Body of pancreas (tissue), 4 donors: ENCODE results near the gene ST3GAL3. TPM values are rescaled to one million over a fixed set of nuclear protein-coding genes. Genes with fewer than 3 reads are reported as not detected.

Experiments
- ATAC-seq: fragments of 150-250 bp; one replicate; pipeline ENCODE4 v1.9.1; 2016
- DNase-seq, 4 donors: peaks; one replicate each; pipeline ENCODE4 v3.0.0-alpha.2; 2019
- H3K27ac ChIP-seq, 4 donors: fragments of 200-600 bp; sonication (generic); 1 replicate in 3 of 4; 2 replicates in 1 of 4; pipeline versions ENCODE4 v1.5.1 to v1.6.1; 2016 to 2019; ENCODE audit warnings: mild to moderate bottlenecking in 1 of 4, mixed read lengths in 1 of 4, moderate library complexity in 1 of 4
- H3K27me3 ChIP-seq, 2 donors: fragments of 200-600 bp; sonication (generic); one replicate each; pipeline ENCODE4 v1.6.0; 2016; ENCODE audit warnings: mild to moderate bottlenecking in 1 of 2
- H3K36me3 ChIP-seq, 2 donors: fragments of 200-600 bp; sonication (generic); replicated peaks in 1 of 2; 2 replicates each; pipeline ENCODE4 v1.5.1; 2016; ENCODE audit warnings: low read depth in 2 of 2; ENCODE audit not compliant: insufficient read depth in 1 of 2
- H3K4me1 ChIP-seq: fragments of 200-600 bp; sonication (generic); one replicate; pipeline ENCODE4 v1.6.0; 2016
- H3K4me3 ChIP-seq, 2 donors: fragments of 200-600 bp; sonication (generic); 1 replicate in 1 of 2; 2 replicates in 1 of 2; pipeline ENCODE4 v1.5.1; 2016 to 2019
- H3K9me3 ChIP-seq, 3 donors: fragments of 200-600 bp; sonication (generic); 1 replicate in 2 of 3; 2 replicates in 1 of 3; pipeline ENCODE4 v1.5.1; 2016
- CTCF ChIP-seq, 7 experiments: fragments of 450-650 bp in 4 of 7; fragments of 200-600 bp in 3 of 7; sonication (generic) in 3 of 7; IDR thresholded peaks; one replicate each; pipeline ENCODE4 v1.5.1; 2016 to 2019; ENCODE audit warnings: antibody characterized with exemption in 7 of 7
- POLR2A ChIP-seq, 3 donors: fragments of 450-650 bp; IDR thresholded peaks; one replicate each; pipeline ENCODE4 v1.6.1; 2016; ENCODE audit warnings: antibody characterized with exemption in 3 of 3, mild to moderate bottlenecking in 2 of 3
- WGBS, 2 donors: methylation state at CpG; one replicate each; pipeline ENCODE4 v1.1.5; 2017; 5-methylcytosine and 5-hydroxymethylcytosine counted together
- intact Hi-C: fragments of 100-400 bp; cut with DNase I; formaldehyde crosslinking; loops from one replicate; pipeline ENCODE4 v1.15.1; 2023
- total RNA-seq, 2 donors: library from RNA; depleted of rRNA; stranded (reverse); fragments of >200 nt; gene quantifications; one replicate each; pipeline ENCODE4 v1.1.0, GENCODE V29; 2016

The ST3GAL3 gene
- total RNA-seq, 2 donors from 2014 or later = 14.5 to 15.2 TPM

- 81 to 83% methylated on average over 1 to 4 of the region's 4 CpGs for WGBS, 2 donors
- peaks cover 31% of the 10 kb centered on the region for H3K4me1 ChIP-seq
- no peaks in the 10 kb centered on the region for H3K36me3 ChIP-seq
- DNase-seq = no peak
- H3K27ac ChIP-seq = no peak overlapping the region
- TF ChIP-seq POLR2A (IDR thresholded peaks at IDR 0.05) (no peak), CTCF (IDR thresholded peaks at IDR 0.05) (no peak)
- no peaks in the 10 kb centered on the region for H3K9me3 ChIP-seq
- intact Hi-C loops = loop anchor here (10.0 kb wide), 1 partner anchor 166 kb away; no protein-coding TSS in a partner anchor
- no peak for ATAC-seq
- H3K4me3 ChIP-seq = no peak overlapping the region
- H3K27me3 ChIP-seq = no peaks in the 10 kb centered on the region
Measured at GRCh38 chr1:43930949-43931275, 223.6 kb downstream of the ST3GAL3 start.

GRCh38 chr1:43931711-43932660, 224.7 kb downstream of the ST3GAL3 start:
- Histone ChIP-seq H3K36me3 (no peaks in the 10 kb centered on the region), H3K4me1 (peaks cover 39% of the 10 kb centered on the region), H3K27me3 (no peaks in the 10 kb centered on the region), H3K4me3 (no peak overlapping the region), H3K9me3 (no peaks in the 10 kb centered on the region), H3K27ac (no peak overlapping the region)
- 84 to 91% methylated on average over 8 to 13 of the region's 13 CpGs for WGBS, 2 donors
- intact Hi-C loops = loop anchor here (10.0 kb wide), 1 partner anchor 167 kb away; no protein-coding TSS in a partner anchor
- no peak for TF ChIP-seq CTCF (IDR thresholded peaks at IDR 0.05)
- no peak for TF ChIP-seq POLR2A (IDR thresholded peaks at IDR 0.05)
- ATAC-seq (no peak), DNase-seq (no peak)

GRCh38 chr1:43932786-43933385, 225.6 kb downstream of the ST3GAL3 start:
- 21 to 32% methylated on average over 6 to 8 of the region's 8 CpGs for WGBS, 2 donors
- H3K9me3 ChIP-seq = no peaks in the 10 kb centered on the region
- TF ChIP-seq POLR2A (IDR thresholded peaks at IDR 0.05) (no peak), CTCF (IDR thresholded peaks at IDR 0.05) (no peak)
- ATAC-seq = no peak
- H3K36me3 ChIP-seq = no peaks in the 10 kb centered on the region
- peaks cover 45% of the 10 kb centered on the region for H3K4me1 ChIP-seq
- no peak for DNase-seq
- intact Hi-C loops = loop anchor here (10.0 kb wide), 1 partner anchor 168 kb away; no protein-coding TSS in a partner anchor
- no peaks in the 10 kb centered on the region for H3K27me3 ChIP-seq
- H3K27ac ChIP-seq = peak overlapping the region in 3 of 4 donors; percentile 7 to 60 (median 57)
- H3K4me3 ChIP-seq = no peak overlapping the region

GRCh38 chr1:43933386-43934100, 226.2 kb downstream of the ST3GAL3 start, which contains the start of gene ARTN:
TSS of gene ARTN (plus strand) at chr1:43933801. CDS start at chr1:43935657, 1,856 bp downstream.
- Histone ChIP-seq H3K9me3 (no peaks in the 10 kb centered on the region), H3K27ac (peak within 1 kb of the TSS; percentile 7 to 60 (median 42)), H3K27me3 (no peaks in the 10 kb centered on the region), H3K4me1 (peaks cover 45% of the 10 kb centered on the region), H3K4me3 (no peak within 1 kb of the TSS), H3K36me3 (no peaks in the 10 kb centered on the region)
- no peak for TF ChIP-seq CTCF (IDR thresholded peaks at IDR 0.05)
- TF ChIP-seq POLR2A (IDR thresholded peaks at IDR 0.05) = peak in 2 of 3 donors; percentile 36 to 44
- 3 to 4% methylated on average over 27 to 41 of the region's 42 CpGs for WGBS, 2 donors
- peak; percentile 31 for ATAC-seq
- intact Hi-C loops = loop anchor here (10.0 kb wide), 1 partner anchor 169 kb away; no protein-coding TSS in a partner anchor
- peak; percentile 26 to 66 (median 52) for DNase-seq
